ENCODE data around the gene OLFML2A.

The OLFML2A gene

DNA sequence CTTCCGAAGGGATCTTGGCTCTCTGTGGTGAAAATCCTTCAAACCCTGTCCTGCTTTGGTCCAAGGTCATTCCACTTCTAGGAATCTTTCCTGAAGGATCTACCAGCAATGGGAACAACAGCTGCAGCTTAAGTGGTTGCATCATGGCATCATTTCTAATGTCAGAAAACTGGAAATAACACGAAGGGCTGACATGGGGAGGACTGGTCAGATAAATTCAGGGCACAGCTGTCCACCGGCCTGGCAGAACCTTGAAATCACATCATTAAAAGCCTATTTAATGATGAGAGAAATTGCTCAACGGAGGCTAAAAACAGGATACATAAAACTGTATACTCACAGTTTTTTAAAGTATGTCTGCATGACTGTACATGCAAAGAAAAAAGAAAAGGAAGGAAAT, 28.3 kb downstream of the OLFML2A start:
- H3K27ac ChIP-seq (ENCODE audit: extremely low read depth, low read depth, low read length), result no peak overlapping the region
- H3K4me1 ChIP-seq (ENCODE audit: control insufficient read depth, insufficient read depth, low read length), result no peaks in the 10 kb centered on the region
- POLR2A ChIA-PET, result interaction anchor here (1.1 kb wide), 1 partner anchor 57 kb away, joined by 3 read pairs; no protein-coding TSS in a partner anchor
- no peaks in the 10 kb centered on the region for H3K36me3 ChIP-seq (ENCODE audit: control insufficient read depth in 2 of 2, insufficient read depth in 1 of 2, low read length in 2 of 2)
- H3K9me3 ChIP-seq (ENCODE audit: control insufficient read depth, insufficient read depth, low read depth, low read length), result no peaks in the 10 kb centered on the region
- H3K4me3 ChIP-seq (ENCODE audit: low read depth, low read length), result no peak overlapping the region
- TF ChIP-seq, protein P1, sequence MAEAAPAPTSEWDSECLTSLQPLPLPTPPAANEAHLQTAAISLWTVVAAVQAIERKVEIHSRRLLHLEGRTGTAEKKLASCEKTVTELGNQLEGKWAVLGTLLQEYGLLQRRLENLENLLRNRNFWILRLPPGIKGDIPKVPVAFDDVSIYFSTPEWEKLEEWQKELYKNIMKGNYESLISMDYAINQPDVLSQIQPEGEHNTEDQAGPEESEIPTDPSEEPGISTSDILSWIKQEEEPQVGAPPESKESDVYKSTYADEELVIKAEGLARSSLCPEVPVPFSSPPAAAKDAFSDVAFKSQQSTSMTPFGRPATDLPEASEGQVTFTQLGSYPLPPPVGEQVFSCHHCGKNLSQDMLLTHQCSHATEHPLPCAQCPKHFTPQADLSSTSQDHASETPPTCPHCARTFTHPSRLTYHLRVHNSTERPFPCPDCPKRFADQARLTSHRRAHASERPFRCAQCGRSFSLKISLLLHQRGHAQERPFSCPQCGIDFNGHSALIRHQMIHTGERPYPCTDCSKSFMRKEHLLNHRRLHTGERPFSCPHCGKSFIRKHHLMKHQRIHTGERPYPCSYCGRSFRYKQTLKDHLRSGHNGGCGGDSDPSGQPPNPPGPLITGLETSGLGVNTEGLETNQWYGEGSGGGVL (tag by site-specific recombination; IDR thresholded peaks at IDR 0.05), result no peak
- TF ChIP-seq ZNF26 (tag by site-specific recombination; IDR thresholded peaks at IDR 0.05) (no peak), BCL6B (tag by site-specific recombination; IDR thresholded peaks at IDR 0.05) (no peak), HIC1 (tag by site-specific recombination; IDR thresholded peaks at IDR 0.05) (no peak), ZBTB17 (tag by site-specific recombination; IDR thresholded peaks at IDR 0.05) (no peak), ZSCAN16 (tag by site-specific recombination; IDR thresholded peaks at IDR 0.05) (no peak), SP2 (tag by site-specific recombination; IDR thresholded peaks at IDR 0.05) (no peak), ZNF24 (tag by site-specific recombination; IDR thresholded peaks at IDR 0.05) (no peak), MZF1 (tag by site-specific recombination; IDR thresholded peaks at IDR 0.05; ENCODE audit: borderline replicate concordance) (no peak), ZNF132 (tag by site-specific recombination; IDR thresholded peaks at IDR 0.05; ENCODE audit: borderline replicate concordance) (no peak), ZNF311 (tag by site-specific recombination; IDR thresholded peaks at IDR 0.05; ENCODE audit: borderline replicate concordance) (no peak), OSR2 (tag by site-specific recombination; IDR thresholded peaks at IDR 0.05) (no peak), ZEB2 (tag by site-specific recombination; IDR thresholded peaks at IDR 0.05) (no peak), KLF9 (tag by site-specific recombination; IDR thresholded peaks at IDR 0.05; ENCODE audit: low read depth) (no peak), PRDM4 (tag by site-specific recombination; IDR thresholded peaks at IDR 0.05) (no peak), ZNF521 (tag by site-specific recombination; IDR thresholded peaks at IDR 0.05) (no peak), ZNF513 (tag by site-specific recombination; IDR thresholded peaks at IDR 0.05) (no peak)
- CTCF ChIA-PET, result interaction anchor here (1.2 to 10.0 kb wide), 2 partner anchors 31 to 46 kb away, joined by 3 to 97 read pairs; partner anchors contain the start of genes NR6A1 and OLFML2A

Data from HEK293 (cell line).